SJSA1 (cell line): Measurements from ENCODE around the gene STYXL2. TPM values are rescaled to one million over a fixed set of nuclear protein-coding genes. Genes with fewer than 3 reads are reported as not detected.

ENCODE experiments used
- DNase-seq, 2 experiments: peaks; one replicate each; pipeline ENCODE4 v3.0.0-alpha.2; 2015 to 2020; ENCODE audit warnings: low spot score in 2 of 2, low read depth in 1 of 2
- H3K27ac ChIP-seq: fragments of 250-450 bp; sonication (Bioruptor Pico); 2 replicates; pipeline ENCODE4 v1.5.1; 2020; ENCODE audit warnings: mild to moderate bottlenecking, moderate library complexity
- H3K27me3 ChIP-seq: fragments of 250-450 bp; sonication (Bioruptor Pico); replicated peaks from 2 replicates; pipeline ENCODE4 v1.5.1; 2020; ENCODE audit warnings: mild to moderate bottlenecking, moderate library complexity
- H3K36me3 ChIP-seq: fragments of 250-450 bp; sonication (Bioruptor Pico); 2 replicates; pipeline ENCODE4 v1.5.1; 2020; ENCODE audit warnings: mild to moderate bottlenecking
- H3K4me1 ChIP-seq: fragments of 250-450 bp; sonication (Bioruptor Pico); replicated peaks from 2 replicates; pipeline ENCODE4 v1.6.1; 2021; ENCODE audit warnings: mild to moderate bottlenecking
- H3K4me3 ChIP-seq: fragments of 250-450 bp; sonication (Bioruptor Pico); 2 replicates; pipeline ENCODE4 v1.5.1; 2020; ENCODE audit warnings: mild to moderate bottlenecking
- H3K9me3 ChIP-seq: fragments of 250-450 bp; sonication (Bioruptor Pico); replicated peaks from 2 replicates; pipeline ENCODE4 v1.5.1; 2020; ENCODE audit warnings: mild to moderate bottlenecking
- total RNA-seq: library from RNA; depleted of rRNA; stranded (reverse); fragments of >200 nt; shearing (Covaris generic); gene quantifications from 2 replicates; pipeline ENCODE4 v1.2.3, GENCODE V29; 2014; rRNA removed

STYXL2 gene
- total RNA-seq, 1 experiment from 2014 or later, result not detected

DNA sequence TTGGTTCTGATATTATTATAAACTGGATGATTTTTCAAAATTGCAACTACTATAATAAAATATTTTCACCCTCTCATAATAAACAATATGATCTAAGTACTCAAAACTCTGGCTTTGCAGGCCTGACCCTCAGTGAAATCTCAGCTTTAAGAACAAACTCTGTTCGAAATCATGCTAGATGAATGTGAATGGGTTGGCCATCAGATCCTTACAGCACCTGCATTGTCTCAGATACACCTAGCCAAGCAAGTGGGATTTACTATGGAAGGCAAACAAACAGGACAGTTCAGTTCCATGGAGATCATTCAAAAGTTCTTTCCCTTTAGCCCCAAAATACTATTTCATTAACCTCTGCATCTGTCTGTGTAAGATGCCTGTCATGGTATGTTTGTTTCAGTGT, 44.8 kb downstream of the STYXL2 start:
- H3K36me3 ChIP-seq, result no peaks in the 10 kb centered on the region
- no peaks in the 10 kb centered on the region for H3K9me3 ChIP-seq
- no peak for DNase-seq
- no peaks in the 10 kb centered on the region for H3K4me1 ChIP-seq
- no peak overlapping the region for H3K27ac ChIP-seq
- 0 out of 2 replicates have a peak, but pooled peaks cover 4% of the 10 kb centered on the region for H3K27me3 ChIP-seq
- no peak overlapping the region for H3K4me3 ChIP-seq

DNA sequence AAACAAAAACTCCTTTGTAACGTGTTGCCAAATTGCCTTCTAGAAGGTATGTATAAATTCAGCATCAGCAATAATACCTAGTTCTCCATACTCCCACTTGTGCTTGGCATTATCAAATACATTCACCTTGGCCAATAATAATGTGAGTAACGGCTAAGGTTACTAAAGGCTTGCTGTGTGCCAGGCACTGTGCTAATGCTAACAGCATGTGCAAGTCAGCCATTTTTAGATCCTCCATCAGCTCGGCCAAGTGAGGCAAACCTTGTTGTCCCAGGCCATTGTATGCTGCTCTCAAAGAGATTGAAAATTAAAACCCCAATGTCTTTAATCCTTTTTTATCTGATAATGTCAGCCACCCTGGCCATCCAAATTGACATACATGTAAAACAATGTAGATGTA, 48.1 kb downstream of the STYXL2 start:
- Histone ChIP-seq H3K27me3 (0 out of 2 replicates have a peak, but pooled peaks cover 4% of the 10 kb centered on the region), H3K4me3 (no peak overlapping the region), H3K4me1 (no peaks in the 10 kb centered on the region), H3K36me3 (no peaks in the 10 kb centered on the region), H3K27ac (no peak overlapping the region), H3K9me3 (no peaks in the 10 kb centered on the region)
- DNase-seq, result no peak

Other genes with a start within 250 kb of the STYXL2 start
- gene TADA1, start 217.8 kb upstream of the STYXL2 start, total RNA-seq, result 20.6 and 22.6 TPM in 2 replicates
- 39.4 and 43.5 TPM in 2 replicates for gene ILDR2, start 118.5 kb upstream of the STYXL2 start, total RNA-seq
- 0.05 TPM in 1 of 2 replicates, not detected in the other for gene MAEL, start 104.8 kb upstream of the STYXL2 start, total RNA-seq
- gene GPA33, start 3.7 kb upstream of the STYXL2 start, total RNA-seq, result not detected in 2 replicates
- 2.5 and 5.0 TPM in 2 replicates for gene POU2F1, start 126.8 kb downstream of the STYXL2 start, total RNA-seq